Stimulated activated CD8-positive, alpha-beta memory T cell treated with anti-CD3 and anti-CD28 coated beads, Interleukin-7, amount 100 ng/mL, for 4 hours (primary cell): Measurements from ENCODE around the gene C1QTNF12.

Experiments used
- DNase-seq, 2 donors: peaks; one replicate each; pipeline ENCODE4 v3.0.0-alpha.2; 2020; ENCODE audit warnings: low read depth in 2 of 2

C1QTNF12 gene

GRCh38 chr1:1240822-1241587, 5.5 kb downstream of the C1QTNF12 start:
- DNase-seq = no peak

DNA sequence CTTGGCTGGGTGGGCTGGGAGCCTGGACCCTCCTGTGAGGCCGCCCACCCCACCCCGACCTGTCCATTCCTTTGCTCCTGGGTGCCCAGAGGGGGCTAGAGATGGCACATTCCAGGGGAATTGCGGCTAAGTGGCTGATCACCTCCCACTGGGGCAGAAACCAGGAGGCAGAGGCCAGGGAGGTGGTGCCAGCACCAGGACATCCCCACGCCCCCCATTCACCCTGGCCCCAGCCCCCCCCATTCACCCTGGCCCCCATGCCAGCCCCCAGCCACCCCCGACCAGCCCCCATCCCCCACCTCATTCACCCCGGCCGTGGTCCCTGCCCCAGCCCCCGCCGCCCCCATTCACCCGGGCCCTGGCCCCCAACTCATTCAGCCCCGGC, 6.2 kb downstream of the C1QTNF12 start:
- no peak for DNase-seq

GRCh38 chr1:1239614-1240347, 6.7 kb downstream of the C1QTNF12 start:
- no peak for DNase-seq

DNA sequence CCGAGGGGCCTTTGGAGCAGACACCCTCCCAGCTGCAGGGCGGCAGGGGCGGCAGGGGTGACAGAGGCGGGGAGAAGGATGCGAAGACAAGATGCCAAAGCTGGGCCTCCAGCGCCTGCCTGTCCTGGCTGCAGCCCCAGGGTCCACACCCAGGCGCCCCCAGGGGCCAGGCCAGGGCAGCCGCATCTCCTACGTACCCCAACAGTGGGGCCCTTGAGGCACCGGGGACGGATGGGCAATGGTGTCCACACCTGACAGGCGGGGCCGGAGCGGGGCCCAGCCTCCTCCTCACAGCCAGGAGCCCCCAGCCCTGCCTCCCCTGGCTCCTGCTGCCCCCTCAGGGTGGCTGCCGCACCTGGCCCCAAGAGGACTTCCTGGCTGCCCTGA, 7.3 kb downstream of the C1QTNF12 start:
- DNase-seq = no peak

GRCh38 chr1:1238702-1239178, 7.8 kb downstream of the C1QTNF12 start:
- DNase-seq = no peak

DNA sequence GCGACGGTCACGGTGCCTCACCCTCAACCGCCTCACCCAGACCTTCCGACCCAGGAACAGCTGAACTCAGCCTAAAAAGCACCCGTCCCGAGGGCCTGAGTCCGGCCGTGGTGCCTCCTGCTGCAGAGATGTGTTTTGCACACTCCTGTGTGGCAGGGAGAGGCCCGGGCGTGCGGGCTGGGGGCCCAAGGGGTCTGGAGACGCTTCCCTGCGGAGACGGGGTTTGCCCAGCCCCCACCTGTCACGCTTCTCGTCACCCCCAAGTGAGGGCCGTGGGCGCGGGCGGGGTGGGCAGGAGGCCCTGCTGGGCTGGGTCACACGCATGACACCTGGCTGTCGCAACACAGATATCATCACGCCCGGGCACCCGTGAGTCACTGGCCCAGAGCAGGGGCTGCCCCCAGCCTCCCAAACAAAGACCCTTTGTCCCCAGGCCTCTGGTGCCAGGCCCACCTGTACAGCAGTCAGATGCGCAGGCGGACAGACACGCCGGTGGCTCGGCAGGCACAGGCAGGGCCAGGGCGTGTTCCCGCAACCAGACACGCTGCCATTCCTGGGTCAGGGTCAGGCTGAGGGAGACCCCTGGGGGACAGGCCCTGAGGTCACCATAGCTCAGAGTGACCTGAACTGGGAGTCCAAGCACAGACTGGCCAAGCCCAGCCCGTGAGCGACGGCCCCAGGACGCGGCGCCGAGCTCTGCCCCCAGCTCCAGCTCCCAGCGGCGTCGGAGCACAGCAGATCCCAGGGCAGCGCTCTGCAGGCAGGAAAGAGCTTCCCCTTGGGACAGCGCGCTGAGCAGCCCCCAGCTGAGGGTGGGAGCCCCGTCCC, 8.4 kb downstream of the C1QTNF12 start:
- no peak for DNase-seq

- DNase-seq = no peak
Observed at GRCh38 chr1:1236945-1237873, 9.3 kb downstream of the C1QTNF12 start.

DNA sequence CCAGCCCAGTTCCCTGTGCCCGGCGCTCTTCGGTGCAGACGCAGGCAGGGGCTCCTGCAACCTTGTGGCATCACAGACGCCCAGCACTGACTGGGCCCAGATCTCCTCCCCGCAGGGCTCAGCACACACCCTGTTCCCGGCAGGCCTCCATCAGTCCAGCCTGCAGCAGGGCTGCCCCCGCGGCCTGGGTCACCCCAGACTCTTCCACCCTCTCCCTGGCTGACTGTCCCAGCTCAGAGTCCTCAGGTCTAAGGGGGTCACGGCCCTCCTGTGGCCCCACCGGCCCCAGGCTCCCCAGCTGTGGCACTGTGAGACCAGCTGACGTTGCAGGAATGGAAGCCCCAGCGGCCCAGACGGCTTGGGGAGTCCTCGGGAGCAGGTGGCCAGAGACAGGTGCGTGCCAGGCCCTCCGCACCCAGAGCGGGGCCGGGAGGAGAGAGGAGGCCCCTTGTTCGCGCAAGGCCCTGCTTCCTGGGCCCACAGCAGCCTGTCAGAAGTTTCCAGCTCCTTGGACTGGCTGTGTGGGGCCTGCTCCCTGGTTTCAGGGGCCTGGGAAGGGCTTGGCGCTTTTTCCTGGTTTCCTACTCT, 10.3 kb downstream of the C1QTNF12 start:
- no peak for DNase-seq

- DNase-seq = no peak
Observed at GRCh38 chr1:1235016-1235744, 11.3 kb downstream of the C1QTNF12 start.

DNA sequence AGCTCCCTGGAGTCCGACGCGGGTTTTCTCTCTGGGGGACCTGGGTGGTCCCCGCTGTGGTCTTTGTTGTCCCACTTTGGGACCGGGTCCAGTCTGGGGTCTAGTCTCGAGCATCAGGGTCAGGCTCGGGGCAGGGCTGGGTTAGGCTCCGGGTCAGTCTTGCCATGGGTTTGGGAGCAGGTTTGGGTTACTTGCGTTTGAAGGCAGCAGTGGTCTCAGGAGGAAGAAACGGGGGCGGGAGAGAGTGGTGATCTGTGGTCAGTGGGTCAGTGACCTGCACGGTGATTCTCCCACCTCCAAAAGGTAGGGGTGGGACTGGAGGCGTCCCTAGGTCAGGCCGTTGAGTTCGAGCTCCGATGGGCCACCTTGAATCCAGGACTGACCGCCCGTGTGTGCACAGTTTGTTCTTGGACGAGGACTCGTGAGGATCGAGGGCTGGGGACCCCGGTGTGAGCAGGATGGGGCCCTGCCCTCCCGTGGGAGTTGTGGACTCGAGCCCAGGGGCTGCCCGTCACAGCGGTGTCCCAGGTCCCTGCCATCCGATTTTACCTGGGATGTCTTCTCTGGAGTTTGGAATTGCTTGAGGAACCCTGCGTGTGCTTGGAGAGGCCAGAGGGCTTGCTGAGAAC, 12.2 kb downstream of the C1QTNF12 start:
- no peak for DNase-seq

GRCh38 chr1:1233567-1233892, 13.0 kb downstream of the C1QTNF12 start:
- DNase-seq = no peak

GRCh38 chr1:1232796-1233566, 13.5 kb downstream of the C1QTNF12 start:
- no peak for DNase-seq

GRCh38 chr1:1232208-1232795, 14.2 kb downstream of the C1QTNF12 start, which contains the start of gene B3GALT6:
Gene B3GALT6, plus strand, starts transcription at chr1:1232237. Its CDS starts 42 bp downstream, at chr1:1232279.
- no peak for DNase-seq

GRCh38 chr1:1231400-1232207, 14.9 kb downstream of the C1QTNF12 start, which contains the start of gene SDF4:
Gene SDF4, minus strand, starts transcription at chr1:1232001. Its CDS starts 3,229 bp downstream, at chr1:1228772.
- DNase-seq = peak; percentile 91 to 98

DNA sequence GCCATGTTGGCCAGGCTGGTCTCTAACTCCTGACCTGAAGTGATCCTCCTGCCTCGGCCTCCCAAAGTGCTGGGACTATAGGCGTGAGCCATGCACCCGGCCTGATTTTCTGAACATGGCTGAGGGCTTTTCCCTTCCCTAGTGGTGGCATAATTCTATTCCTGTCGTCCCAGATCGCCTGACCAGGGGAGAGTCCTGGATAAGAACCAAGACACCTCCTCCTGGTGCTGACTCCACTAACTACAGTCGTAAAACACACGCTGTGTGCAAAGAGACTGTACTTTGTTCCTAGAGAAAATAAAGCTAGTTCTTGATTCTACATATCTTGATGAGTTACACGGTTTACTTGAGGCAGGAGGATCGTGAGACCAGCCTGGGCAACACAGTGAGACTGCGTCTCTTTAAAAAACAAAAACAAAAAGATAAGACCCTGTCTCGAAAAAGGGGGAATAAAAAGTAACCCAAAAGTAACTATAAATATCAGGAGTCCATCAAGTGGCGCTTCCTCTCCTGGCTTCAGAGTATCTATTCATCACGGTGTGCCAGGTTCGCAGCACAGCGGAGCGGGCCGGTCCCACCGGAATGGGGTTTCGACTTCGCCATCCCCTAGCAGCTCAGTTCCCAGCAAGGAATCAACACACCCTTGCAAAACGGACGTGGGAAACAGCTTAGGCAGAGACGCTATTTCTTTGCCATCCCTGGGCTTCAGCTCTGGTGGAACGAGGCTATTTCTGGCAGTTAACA, 15.7 kb downstream of the C1QTNF12 start:
- no peak for DNase-seq

DNA sequence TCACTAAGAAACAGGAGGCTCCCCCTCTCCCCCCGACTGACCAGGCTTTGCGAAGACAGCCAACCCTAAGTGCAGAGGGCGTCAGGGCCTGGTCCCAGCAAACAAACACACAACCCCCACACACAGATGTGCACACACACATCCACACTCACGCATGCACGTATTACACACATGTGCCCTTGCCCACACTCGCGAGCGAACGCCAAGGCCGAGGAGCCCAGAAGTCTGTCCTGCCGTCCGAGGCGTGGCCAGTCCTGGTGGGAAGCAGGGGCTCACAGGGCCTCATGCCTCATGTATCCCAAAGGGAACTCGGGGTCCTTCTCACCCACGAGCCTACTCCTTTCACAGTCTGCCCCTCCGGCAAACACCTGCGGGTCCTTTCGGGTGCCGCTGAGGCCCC, 16.8 kb downstream of the C1QTNF12 start:
- no peak for DNase-seq
